HEK293 (cell line): ENCODE results near the gene SWI5.

Experiments
- CTCF ChIA-PET: fragments of 350-600 bp; formaldehyde crosslinking; extraction: SDS; loops from one replicate; lab custom pipeline; 2021; ENCODE audit warnings: antibody characterized with exemption; lab: Yijun Ruan, JAX
- POLR2A ChIA-PET: fragments of 300-600 bp; formaldehyde crosslinking; extraction: SDS; loops from one replicate; lab custom pipeline; 2020; ENCODE audit warnings: antibody characterized with exemption, inconsistent platforms; lab: Yijun Ruan, JAX
- H3K27ac ChIP-seq: fragments of 200-500 bp; sonication (Bioruptor generic); 2 replicates; pipeline ENCODE4 v1.5.1; 2014; ENCODE audit warnings: low read depth, low read length, control low read depth, inconsistent platforms; ENCODE audit errors: extremely low read depth
- H3K36me3 ChIP-seq, 2 experiments: fragments of 200-500 bp in 1 of 2; sonication (Bioruptor generic) in 1 of 2; 1 replicate in 1 of 2; 2 replicates in 1 of 2; pipeline ENCODE4 v1.5.1; 2014 to 2017; ENCODE audit warnings: inconsistent platforms in 2 of 2, low read length in 2 of 2; ENCODE audit not compliant: control insufficient read depth in 2 of 2, insufficient read depth in 1 of 2
- H3K4me1 ChIP-seq: fragments of 200-500 bp; sonication (Bioruptor generic); 2 replicates; pipeline ENCODE4 v1.5.1; 2014; ENCODE audit warnings: mild to moderate bottlenecking, low read length, inconsistent platforms; ENCODE audit not compliant: control insufficient read depth, insufficient read depth
- H3K4me3 ChIP-seq: 2 replicates; pipeline ENCODE4 v1.5.1; 2011; ENCODE audit warnings: low read depth, mild to moderate bottlenecking, control low read depth, low read length, moderate library complexity
- H3K9me3 ChIP-seq: fragments of 200-500 bp; sonication (Bioruptor generic); 2 replicates; pipeline ENCODE4 v1.5.1; 2014; ENCODE audit warnings: low read depth, low read length, inconsistent platforms; ENCODE audit not compliant: control insufficient read depth, insufficient read depth
- IKZF3 ChIP-seq: fragments of 450-650 bp; IDR thresholded peaks from 2 replicates; pipeline ENCODE4 v1.5.0; 2018; ENCODE audit warnings: missing biosample characterization, mild to moderate bottlenecking, missing genetic modification characterization, moderate library complexity
- KLF17 ChIP-seq: fragments of 450-650 bp; formaldehyde crosslinking; IDR thresholded peaks from 2 replicates; pipeline ENCODE4 v1.5.1; 2016; ENCODE audit warnings: missing biosample characterization, missing genetic modification characterization
- KLF7 ChIP-seq: fragments of 450-650 bp; formaldehyde crosslinking; IDR thresholded peaks from 2 replicates; pipeline ENCODE4 v1.5.1; 2016; ENCODE audit warnings: missing biosample characterization, missing genetic modification characterization, borderline replicate concordance
- REST ChIP-seq: fragments of 450-650 bp; formaldehyde crosslinking; IDR thresholded peaks from 2 replicates; pipeline ENCODE4 v1.5.1; 2016; ENCODE audit warnings: missing biosample characterization, missing genetic modification characterization
- ZBTB1 ChIP-seq: fragments of 450-650 bp; formaldehyde crosslinking; IDR thresholded peaks from 2 replicates; pipeline ENCODE4 v1.5.1; 2016; ENCODE audit warnings: missing biosample characterization, missing genetic modification characterization
- ZBTB8A ChIP-seq: fragments of 450-650 bp; formaldehyde crosslinking; IDR thresholded peaks from 2 replicates; pipeline ENCODE4 v1.5.1; 2016; ENCODE audit warnings: missing biosample characterization, missing genetic modification characterization
- ZFP3 ChIP-seq: fragments of 450-650 bp; formaldehyde crosslinking; IDR thresholded peaks from 2 replicates; pipeline ENCODE4 v1.5.1; 2016; ENCODE audit warnings: low read depth, missing biosample characterization, missing genetic modification characterization
- ZFP37 ChIP-seq: fragments of 450-650 bp; formaldehyde crosslinking; IDR thresholded peaks from 2 replicates; pipeline ENCODE4 v1.5.1; 2016; ENCODE audit warnings: missing biosample characterization, missing genetic modification characterization
- ZNF19 ChIP-seq: fragments of 450-650 bp; formaldehyde crosslinking; IDR thresholded peaks from 2 replicates; pipeline ENCODE4; 2016; ENCODE audit warnings: missing biosample characterization, missing genetic modification characterization, low read depth
- ZNF280C ChIP-seq: fragments of 450-650 bp; formaldehyde crosslinking; IDR thresholded peaks from 2 replicates; pipeline ENCODE4 v1.5.1; 2016; ENCODE audit warnings: missing biosample characterization, missing genetic modification characterization
- ZNF510 ChIP-seq: fragments of 450-650 bp; formaldehyde crosslinking; IDR thresholded peaks from 2 replicates; pipeline ENCODE4 v1.5.1; 2018; ENCODE audit warnings: mild to moderate bottlenecking, missing genetic modification characterization, missing biosample characterization; ENCODE audit not compliant: insufficient replicate concordance
- ZNF521 ChIP-seq: fragments of 450-650 bp; formaldehyde crosslinking; IDR thresholded peaks from 2 replicates; pipeline ENCODE4 v1.5.1; 2017; ENCODE audit warnings: missing biosample characterization, mild to moderate bottlenecking, missing genetic modification characterization
- ZNF549 ChIP-seq: fragments of 450-650 bp; IDR thresholded peaks from 2 replicates; pipeline ENCODE4 v1.5.1; 2018; ENCODE audit warnings: missing biosample characterization, missing genetic modification characterization, mild to moderate bottlenecking, inconsistent platforms, moderate library complexity
- ZNF670 ChIP-seq: fragments of 450-650 bp; formaldehyde crosslinking; IDR thresholded peaks from 2 replicates; pipeline ENCODE4 v1.5.1; 2016; ENCODE audit warnings: missing biosample characterization, missing genetic modification characterization, low read depth
- ZNF785 ChIP-seq: fragments of 450-650 bp; formaldehyde crosslinking; IDR thresholded peaks from 2 replicates; pipeline ENCODE4 v1.5.1; 2016; ENCODE audit warnings: missing biosample characterization, missing genetic modification characterization
- ZSCAN4 ChIP-seq: fragments of 450-650 bp; formaldehyde crosslinking; IDR thresholded peaks from 2 replicates; pipeline ENCODE4 v1.5.1; 2017; ENCODE audit warnings: missing biosample characterization, missing genetic modification characterization

SWI5 gene

GRCh38 chr9:128266868-128267590 lies 9.0 kb upstream of the SWI5 start:
- no peaks in the 10 kb centered on the region for H3K9me3 ChIP-seq
- ChIA-PET POLR2A (interaction anchor here (1.6 kb wide), 1 partner anchor 9 kb away, joined by 4 read pairs; the partner anchor contains the start of genes GOLGA2 and SWI5), CTCF (interaction anchor here (0.5 to 1.2 kb wide), 5 partner anchors 12 to 1939 kb away, joined by 3 to 6 read pairs (median 5); no protein-coding TSS in a partner anchor)
- peaks cover 0 to 73% of the 10 kb centered on the region in 2 experiments; a peak in 2 of 3 replicates for H3K36me3 ChIP-seq
- H3K4me1 ChIP-seq, result no peaks in the 10 kb centered on the region
- TF ChIP-seq REST, result no peak
- TF ChIP-seq ZSCAN4 (tag by site-specific recombination), result no peak
- no peak for TF ChIP-seq ZBTB8A (tag by site-specific recombination)
- TF ChIP-seq KLF17 (tag by site-specific recombination), result no peak
- no peak for TF ChIP-seq ZNF521 (tag by site-specific recombination)
- TF ChIP-seq KLF7, result no peak
- TF ChIP-seq ZNF19 (tag by site-specific recombination), result no peak
- no peak overlapping the region for H3K4me3 ChIP-seq
- no peak overlapping the region for H3K27ac ChIP-seq

- CTCF ChIA-PET, result no interaction called here
- H3K27ac ChIP-seq, result no peak overlapping the region
- no peaks in the 10 kb centered on the region for H3K4me1 ChIP-seq
- H3K4me3 ChIP-seq, result no peak overlapping the region
- POLR2A ChIA-PET, result no interaction called here
- peaks cover 0 to 59% of the 10 kb centered on the region in 2 experiments; a peak in 1 of 3 replicates for H3K36me3 ChIP-seq
- no peak for TF ChIP-seq IKZF3 (tag by site-specific recombination)
- TF ChIP-seq ZNF280C (tag by site-specific recombination), result no peak
- TF ChIP-seq ZBTB1, result no peak
- no peak for TF ChIP-seq ZNF549 (tag by site-specific recombination)
- no peak for TF ChIP-seq ZFP3
- TF ChIP-seq ZNF510 (tag by site-specific recombination), result no peak
- TF ChIP-seq ZFP37 (tag by site-specific recombination), result no peak
- TF ChIP-seq ZNF521 (tag by site-specific recombination), result no peak
- TF ChIP-seq ZNF785 (tag by site-specific recombination), result no peak
- no peak for TF ChIP-seq ZNF670
- TF ChIP-seq, all 188 proteins: peak for 0
- H3K9me3 ChIP-seq, result no peaks in the 10 kb centered on the region
Measured at GRCh38 chr9:128271112-128271511, 5.0 kb upstream of the SWI5 start.
